ENCODE data around the gene PCID2.

The PCID2 gene

GRCh38 chr13:113184568-113185440, 23.7 kb downstream of the PCID2 start:
- DNase-seq (ENCODE audit: extremely low read depth, low read depth) = no peak
- TF ChIP-seq CTCF (IDR thresholded peaks at IDR 0.05; ENCODE audit: low read depth, low read length) = no peak

GRCh38 chr13:113183450-113184129, 24.9 kb downstream of the PCID2 start:
- no peak for TF ChIP-seq CTCF (IDR thresholded peaks at IDR 0.05; ENCODE audit: low read depth, low read length)
- no peak for DNase-seq (ENCODE audit: extremely low read depth, low read depth)

- no peak for DNase-seq (ENCODE audit: extremely low read depth, low read depth)
- no peak for TF ChIP-seq CTCF (IDR thresholded peaks at IDR 0.05; ENCODE audit: low read depth, low read length)
Measured at GRCh38 chr13:113182046-113182445, 26.4 kb downstream of the PCID2 start.

- no peak for DNase-seq (ENCODE audit: extremely low read depth, low read depth)
- no peak for TF ChIP-seq CTCF (IDR thresholded peaks at IDR 0.05; ENCODE audit: low read depth, low read length)
Measured at GRCh38 chr13:113179374-113180230, 28.9 kb downstream of the PCID2 start.

- DNase-seq (ENCODE audit: extremely low read depth, low read depth) = no peak
- no peak for TF ChIP-seq CTCF (IDR thresholded peaks at IDR 0.05; ENCODE audit: low read depth, low read length)
Measured at GRCh38 chr13:113178896-113179167, 29.6 kb downstream of the PCID2 start.

GRCh38 chr13:113178070-113178895, 30.2 kb downstream of the PCID2 start:
- DNase-seq (ENCODE audit: extremely low read depth, low read depth) = peak; percentile 77
- no peak for TF ChIP-seq CTCF (IDR thresholded peaks at IDR 0.05; ENCODE audit: low read depth, low read length)
